Ovary (tissue), 9 donors: ENCODE results near the gene SRSF10. TPM values are rescaled to one million over a fixed set of nuclear protein-coding genes. Genes with fewer than 3 reads are reported as not detected.

Experiments used
- DNase-seq, 5 donors: peaks; one replicate each; pipeline ENCODE4 v3.0.0-alpha.2; 2019 to 2020
- H3K27ac ChIP-seq, 2 donors: fragments of 200-600 bp; one replicate each; pipeline versions ENCODE4 v1.5.1 to v1.8.0; 2019 to 2022
- H3K27me3 ChIP-seq: fragments of 200-600 bp; one replicate; pipeline ENCODE4 v1.8.0; 2022
- H3K36me3 ChIP-seq: fragments of 200-600 bp; sonication (generic); one replicate; pipeline ENCODE4 v1.5.1; 2019
- H3K4me1 ChIP-seq: one replicate; pipeline ENCODE4 v1.8.1; 2013; ENCODE audit warnings: mild to moderate bottlenecking, moderate library complexity; ENCODE audit not compliant: insufficient read depth
- H3K4me3 ChIP-seq: fragments of 200-600 bp; sonication (generic); one replicate; pipeline ENCODE4 v1.5.1; 2017
- H3K9me3 ChIP-seq, 2 donors: fragments of 200-600 bp in 1 of 2; sonication (generic) in 1 of 2; one replicate each; pipeline versions ENCODE4 v1.5.1 to v1.8.1; 2013 to 2019; ENCODE audit warnings: mild to moderate bottlenecking in 1 of 2, moderate library complexity in 1 of 2
- EP300 ChIP-seq: sonication (generic); formaldehyde crosslinking; IDR thresholded peaks from one replicate; pipeline ENCODE4 v1.6.1; 2017; ENCODE audit warnings: antibody characterized with exemption
- POLR2A ChIP-seq: fragments of 450-650 bp; IDR thresholded peaks from one replicate; pipeline ENCODE4 v1.6.1; 2017; ENCODE audit warnings: antibody characterized with exemption, mild to moderate bottlenecking, moderate library complexity
- WGBS, 3 donors: extraction: QIAGEN DNeasy Blood & Tissue Kit in 1 of 3; methylation state at CpG; one replicate each; pipeline versions ENCODE4 v1.1.5 to v1.1.7; 2013 to 2017; 5-methylcytosine and 5-hydroxymethylcytosine counted together
- intact Hi-C, 4 donors: fragments of 100-400 bp; cut with DNase I; formaldehyde crosslinking; loops; one replicate each; pipeline versions ENCODE4 v1.11.0 to v1.15.1; 2022 to 2023
- polyA plus RNA-seq, 2 donors: library from polyadenylated mRNA; stranded (reverse); fragments of 200-250 nt in 1 of 2; fragments of 350-450 nt in 1 of 2; fragmentation: Illumina TruSeq in 1 of 2; extraction: RNeasy Lipid Tissue Mini Kit (QIAGEN cat#74804) in 1 of 2; gene quantifications; one replicate each; pipeline ENCODE4 v1.2.3, GENCODE V29; 2013 to 2014
- total RNA-seq, 7 donors: library from RNA; depleted of rRNA in 2 of 7; stranded (reverse); fragments of >200 nt in 2 of 7; fragmentation: NEBNext Ultra II Directional in 3 of 7; extraction: Animal tissue kit (Norgen Biotek cat#: 25700) in 3 of 7; gene quantifications; one replicate each; pipeline versions ENCODE4 v1.1.0 to v1.2.4, GENCODE V29; 2016 to 2023
- TF ChIP-seq, protein P1 (sequence below), 3 donors: fragments of 450-650 bp in 2 of 3; fragments of 200-600 bp in 1 of 3; IDR thresholded peaks; one replicate each; pipeline versions ENCODE4 v1.5.1 to v1.8.0; 2016 to 2022; ENCODE audit warnings: antibody characterized with exemption in 3 of 3, mild to moderate bottlenecking in 1 of 3
- donor health status: DM: no; HTN: no; CAD: no; lungs with moderate emphysema.
- donor health status: DM: no; HTN: no; CAD: no.
- donor health status: Bipolar disorder and iron deficiency.
- donor health status: DM: yes; HTN: yes; CAD: no.
- donor health status: DM: no; HTN: no; CAD: no.
- donor health status: DM: yes; HTN: yes; CAD: no.

Gene SRSF10
- total and polyA plus RNA-seq, 9 donors: 57.1 to 130 (median 99.1) TPM

DNA sequence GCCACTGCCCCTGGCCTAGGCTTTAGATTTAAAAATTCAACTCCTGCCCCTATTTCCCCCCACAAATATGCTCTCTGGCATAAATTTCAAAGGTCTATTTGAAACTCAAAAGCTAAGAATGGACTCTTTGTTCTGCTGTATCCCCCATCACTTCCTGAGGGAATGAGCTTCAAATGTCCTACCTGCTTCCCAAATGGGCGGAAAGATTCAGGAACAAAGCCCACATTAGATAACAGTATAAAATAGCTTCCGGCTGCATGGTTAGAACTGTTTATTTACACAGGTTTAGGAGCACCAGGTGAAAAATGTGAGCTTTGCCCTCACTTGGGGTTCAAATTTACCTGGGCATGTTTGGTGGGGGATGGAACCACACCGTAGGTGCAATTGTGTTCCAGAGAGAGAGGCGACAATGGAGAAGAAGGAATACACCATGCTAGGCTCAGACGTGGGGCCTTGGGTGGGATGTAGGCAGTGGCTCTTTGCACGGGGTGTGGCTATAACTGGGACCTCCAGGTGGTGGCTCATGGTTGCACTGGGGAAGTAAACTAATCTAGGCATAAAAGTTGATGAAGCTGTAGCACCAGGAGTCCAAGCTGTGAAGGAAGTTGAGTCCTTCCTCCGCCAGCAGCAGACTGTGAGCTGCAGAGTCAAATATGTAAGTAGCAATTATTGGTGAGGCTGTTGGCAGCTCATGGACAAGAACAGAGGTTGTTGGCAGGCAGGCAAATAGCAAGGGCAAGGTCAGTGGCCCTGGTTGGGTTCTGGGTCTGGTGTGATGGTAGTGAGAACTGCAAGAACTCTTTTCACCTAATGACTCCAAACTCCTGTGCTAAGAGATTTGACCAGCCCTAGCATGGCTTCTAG, 41.5 kb upstream of the SRSF10 start:
- intact Hi-C loops: loop anchor here in 2 of 4 donors (5.0 to 10.0 kb wide), 2 partner anchors 47 to 64 kb away; partner anchors contain the start of gene PNRC2 (in 1 of the 2)
- Histone ChIP-seq H3K4me1 (peaks cover 28% of the 10 kb centered on the region), H3K27me3 (no peaks in the 10 kb centered on the region), H3K9me3 (no peaks in the 10 kb centered on the region), H3K36me3 (no peaks in the 10 kb centered on the region), H3K27ac (peak overlapping the region in 1 of 2 donors; percentile 83), H3K4me3 (no peak overlapping the region)
- no peak for TF ChIP-seq EP300
- WGBS, 3 donors: 91 to 94% (median 93%) methylated on average over 7 of the region's 7 CpGs
- no peak for DNase-seq

DNA sequence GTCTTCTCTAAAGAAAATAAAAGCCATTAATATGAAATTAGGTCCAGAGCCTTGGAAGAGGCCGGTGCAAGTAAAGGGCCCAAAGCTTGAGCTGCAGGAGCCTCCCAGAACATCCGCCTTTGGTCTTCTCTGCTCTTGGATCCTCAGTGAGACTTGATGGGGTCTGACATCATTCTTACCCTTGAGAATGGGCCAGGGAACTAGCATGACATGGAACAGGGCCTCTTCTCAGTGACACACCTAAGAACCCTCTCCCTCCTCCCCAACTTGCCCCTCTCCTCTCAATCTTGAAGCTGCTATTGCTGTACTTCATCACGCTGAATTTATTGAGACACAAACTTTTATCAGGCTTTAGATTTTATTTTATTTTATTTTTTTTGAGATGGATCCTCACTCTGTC, 40.3 kb upstream of the SRSF10 start:
- DNase-seq: peak in 1 of 5 donors; percentile 29
- H3K27ac ChIP-seq: peak overlapping the region; percentile 30 to 83
- no peaks in the 10 kb centered on the region for H3K27me3 ChIP-seq
- intact Hi-C loops: loop anchor here in 2 of 4 donors (5.0 to 10.0 kb wide), 2 partner anchors 46 to 63 kb away; partner anchors contain the start of gene PNRC2 (in 1 of the 2)
- H3K4me1 ChIP-seq: peaks cover 28% of the 10 kb centered on the region
- TF ChIP-seq EP300: no peak
- TF ChIP-seq, protein P1, sequence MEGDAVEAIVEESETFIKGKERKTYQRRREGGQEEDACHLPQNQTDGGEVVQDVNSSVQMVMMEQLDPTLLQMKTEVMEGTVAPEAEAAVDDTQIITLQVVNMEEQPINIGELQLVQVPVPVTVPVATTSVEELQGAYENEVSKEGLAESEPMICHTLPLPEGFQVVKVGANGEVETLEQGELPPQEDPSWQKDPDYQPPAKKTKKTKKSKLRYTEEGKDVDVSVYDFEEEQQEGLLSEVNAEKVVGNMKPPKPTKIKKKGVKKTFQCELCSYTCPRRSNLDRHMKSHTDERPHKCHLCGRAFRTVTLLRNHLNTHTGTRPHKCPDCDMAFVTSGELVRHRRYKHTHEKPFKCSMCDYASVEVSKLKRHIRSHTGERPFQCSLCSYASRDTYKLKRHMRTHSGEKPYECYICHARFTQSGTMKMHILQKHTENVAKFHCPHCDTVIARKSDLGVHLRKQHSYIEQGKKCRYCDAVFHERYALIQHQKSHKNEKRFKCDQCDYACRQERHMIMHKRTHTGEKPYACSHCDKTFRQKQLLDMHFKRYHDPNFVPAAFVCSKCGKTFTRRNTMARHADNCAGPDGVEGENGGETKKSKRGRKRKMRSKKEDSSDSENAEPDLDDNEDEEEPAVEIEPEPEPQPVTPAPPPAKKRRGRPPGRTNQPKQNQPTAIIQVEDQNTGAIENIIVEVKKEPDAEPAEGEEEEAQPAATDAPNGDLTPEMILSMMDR (IDR thresholded peaks at IDR 0.05): no peak
- TF ChIP-seq POLR2A: no peak
- WGBS, 3 donors: 45 to 57% (median 56%) methylated on average over 3 of the region's 3 CpGs
- H3K4me3 ChIP-seq: no peak overlapping the region
- H3K36me3 ChIP-seq: no peaks in the 10 kb centered on the region
- H3K9me3 ChIP-seq: no peaks in the 10 kb centered on the region

- Histone ChIP-seq H3K36me3 (no peaks in the 10 kb centered on the region), H3K27ac (peak overlapping the region; percentile 83 to 86), H3K4me1 (peaks cover 28% of the 10 kb centered on the region), H3K4me3 (no peak overlapping the region), H3K27me3 (no peaks in the 10 kb centered on the region), H3K9me3 (no peaks in the 10 kb centered on the region)
- TF ChIP-seq, protein P1 (IDR thresholded peaks at IDR 0.05): no peak
- intact Hi-C loops: loop anchor here in 2 of 4 donors (5.0 to 10.0 kb wide), 2 partner anchors 45 to 63 kb away; partner anchors contain the start of gene PNRC2 (in 1 of the 2)
- WGBS, 3 donors: 3 to 13% (median 5%) methylated on average over 5 of the region's 5 CpGs
- DNase-seq: peak; percentile 71 to 78 (median 74)
Measured at GRCh38 chr1:24020025-24020424, 39.9 kb upstream of the SRSF10 start.

- H3K4me1 ChIP-seq: peaks cover 28% of the 10 kb centered on the region
- intact Hi-C loops: loop anchor here in 2 of 4 donors (2.0 to 10.0 kb wide), 2 partner anchors 38 to 244 kb away; partner anchors contain the start of genes SRSF10 (in 2 of the 2) and PITHD1 (in 1 of the 2)
- WGBS, 3 donors: 11 to 15% (median 14%) methylated on average over 20 of the region's 20 CpGs
- no peaks in the 10 kb centered on the region for H3K27me3 ChIP-seq
- H3K27ac ChIP-seq: peak overlapping the region; percentile 83 to 86
- H3K4me3 ChIP-seq: no peak overlapping the region
- DNase-seq: peak; percentile 97 to 99 (median 99)
- H3K9me3 ChIP-seq: no peaks in the 10 kb centered on the region
- TF ChIP-seq, protein P1 (IDR thresholded peaks at IDR 0.05): peak in 1 of 3 donors; percentile 23
- TF ChIP-seq EP300: peak; percentile 76
- no peak for TF ChIP-seq POLR2A
- H3K36me3 ChIP-seq: no peaks in the 10 kb centered on the region
Measured at GRCh38 chr1:24018611-24019580, 38.8 kb upstream of the SRSF10 start.
